ENCODE measurements around the gene PTCH2.

DNA sequence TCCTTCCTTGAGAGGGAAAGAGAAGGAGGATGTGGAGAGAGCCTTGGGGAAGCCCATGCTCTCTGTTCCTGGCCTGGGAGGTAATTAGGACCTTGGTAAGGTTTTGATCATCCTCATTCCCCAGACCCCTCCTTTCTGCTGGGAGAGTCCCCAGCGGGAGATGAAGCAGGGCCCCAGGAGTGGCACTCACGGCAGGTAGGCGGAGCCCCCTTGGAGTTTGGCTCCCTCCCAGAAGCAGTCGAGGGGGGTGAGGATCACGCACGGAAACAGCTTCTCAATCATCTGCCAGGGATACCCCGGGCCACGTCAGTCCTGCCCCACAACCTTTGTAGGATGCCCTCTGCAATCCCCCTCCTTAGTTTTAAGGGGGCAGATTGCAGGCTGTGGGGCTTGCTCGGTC lies 11.5 kb downstream of the PTCH2 start:
- TF ChIP-seq, protein P1, sequence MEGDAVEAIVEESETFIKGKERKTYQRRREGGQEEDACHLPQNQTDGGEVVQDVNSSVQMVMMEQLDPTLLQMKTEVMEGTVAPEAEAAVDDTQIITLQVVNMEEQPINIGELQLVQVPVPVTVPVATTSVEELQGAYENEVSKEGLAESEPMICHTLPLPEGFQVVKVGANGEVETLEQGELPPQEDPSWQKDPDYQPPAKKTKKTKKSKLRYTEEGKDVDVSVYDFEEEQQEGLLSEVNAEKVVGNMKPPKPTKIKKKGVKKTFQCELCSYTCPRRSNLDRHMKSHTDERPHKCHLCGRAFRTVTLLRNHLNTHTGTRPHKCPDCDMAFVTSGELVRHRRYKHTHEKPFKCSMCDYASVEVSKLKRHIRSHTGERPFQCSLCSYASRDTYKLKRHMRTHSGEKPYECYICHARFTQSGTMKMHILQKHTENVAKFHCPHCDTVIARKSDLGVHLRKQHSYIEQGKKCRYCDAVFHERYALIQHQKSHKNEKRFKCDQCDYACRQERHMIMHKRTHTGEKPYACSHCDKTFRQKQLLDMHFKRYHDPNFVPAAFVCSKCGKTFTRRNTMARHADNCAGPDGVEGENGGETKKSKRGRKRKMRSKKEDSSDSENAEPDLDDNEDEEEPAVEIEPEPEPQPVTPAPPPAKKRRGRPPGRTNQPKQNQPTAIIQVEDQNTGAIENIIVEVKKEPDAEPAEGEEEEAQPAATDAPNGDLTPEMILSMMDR (IDR thresholded peaks at IDR 0.05), result no peak
- no peak for TF ChIP-seq POLR2A (IDR thresholded peaks at IDR 0.05)
